ENCODE results near the gene COL24A1.
A peak's percentile ranks its signal among the peaks of the same experiment; 100 is the strongest.

Gene COL24A1

GRCh38 chr1:85705940-85706339 lies 450.6 kb downstream of the COL24A1 start:
- no peak for TF ChIP-seq CTCF (IDR thresholded peaks at IDR 0.05; ENCODE audit: low read depth, low read length, missing control alignments)
- DNase-seq (ENCODE audit: extremely low read depth, low read depth) = no peak
- peak overlapping the region; percentile 91; the same call in 1 of the 2 replicates for H3K4me3 ChIP-seq (replicated peaks; ENCODE audit: low read depth, low read length)

- DNase-seq (ENCODE audit: extremely low read depth, low read depth) = peak; percentile 2
- no peak overlapping the region for H3K4me3 ChIP-seq (replicated peaks; ENCODE audit: low read depth, low read length)
- no peak for TF ChIP-seq CTCF (IDR thresholded peaks at IDR 0.05; ENCODE audit: low read depth, low read length, missing control alignments)
These were observed 456.1 kb downstream of the COL24A1 start for GRCh38 chr1:85700422-85700821.

GRCh38 chr1:85697895-85698294 lies 458.7 kb downstream of the COL24A1 start:
- no peak for TF ChIP-seq CTCF (IDR thresholded peaks at IDR 0.05; ENCODE audit: low read depth, low read length, missing control alignments)
- H3K4me3 ChIP-seq (replicated peaks; ENCODE audit: low read depth, low read length) = no peak overlapping the region
- DNase-seq (ENCODE audit: extremely low read depth, low read depth) = no peak

- H3K4me3 ChIP-seq (replicated peaks; ENCODE audit: low read depth, low read length) = no peak overlapping the region
- TF ChIP-seq CTCF (IDR thresholded peaks at IDR 0.05; ENCODE audit: low read depth, low read length, missing control alignments) = no peak
- DNase-seq (ENCODE audit: extremely low read depth, low read depth) = peak; percentile 16
These were observed 463.8 kb downstream of the COL24A1 start for GRCh38 chr1:85692730-85693314.

GRCh38 chr1:85689775-85690404 lies 466.7 kb downstream of the COL24A1 start:
- no peak for DNase-seq (ENCODE audit: extremely low read depth, low read depth)
- TF ChIP-seq CTCF (IDR thresholded peaks at IDR 0.05; ENCODE audit: low read depth, low read length, missing control alignments) = no peak

GRCh38 chr1:85683292-85684025 lies 473.1 kb downstream of the COL24A1 start:
- TF ChIP-seq CTCF (IDR thresholded peaks at IDR 0.05; ENCODE audit: low read depth, low read length, missing control alignments) = no peak
- no peak overlapping the region for H3K4me3 ChIP-seq (replicated peaks; ENCODE audit: low read depth, low read length)
- no peak for DNase-seq (ENCODE audit: extremely low read depth, low read depth)

More at GRCh38 chr1:85689775-85690404, 466.7 kb downstream of the COL24A1 start:
- no peak overlapping the region for H3K4me3 ChIP-seq (replicated peaks; ENCODE audit: low read depth, low read length)
